IMR-90 (cell line): ENCODE data around the gene KCNAB2. TPM values are rescaled to one million over a fixed set of nuclear protein-coding genes. Genes with fewer than 3 reads are reported as not detected.

Experiments used
- ATAC-seq: fragments of 200-7000 bp; cut with Tn5 transposase; 2 replicates; pipeline ENCODE4 v1.9.1; 2020; ENCODE audit warnings: low read depth, mild to moderate bottlenecking, moderate library complexity
- BruUV-seq: library from RNA; stranded (reverse); fragments of 400-500 nt; replicated peaks from 2 replicates; lab custom pipeline; 2021; lab: Mats Ljungman, UMichigan
- CTCF ChIA-PET: fragments of 300-600 bp; formaldehyde crosslinking; extraction: SDS; loops from one replicate; lab custom pipeline; 2021; ENCODE audit warnings: antibody characterized with exemption; lab: Yijun Ruan, JAX
- POLR2A ChIA-PET: fragments of 300-600 bp; sonication (Branson Sonifier 250); formaldehyde crosslinking; loops from one replicate; lab custom pipeline; 2022; ENCODE audit warnings: antibody characterized with exemption; ENCODE audit not compliant: unreplicated experiment; lab: Charles Lee
- DNase-seq: peaks from one replicate; pipeline ENCODE4 v3.0.0; 2013
- H2AFZ ChIP-seq: replicated peaks from 2 replicates; pipeline ENCODE3; 2013; ENCODE audit warnings: low read length, mild to moderate bottlenecking; ENCODE audit not compliant: poor library complexity
- H2AK5ac ChIP-seq: 2 replicates; pipeline ENCODE4 v1.6.1; 2013; ENCODE audit warnings: low read depth, low read length, inconsistent platforms
- H2AK9ac ChIP-seq: replicated peaks from 2 replicates; pipeline ENCODE3; 2013; ENCODE audit warnings: mild to moderate bottlenecking, low read depth, low read length, moderate library complexity; ENCODE audit not compliant: poor library complexity
- H2BK120ac ChIP-seq: 2 replicates; pipeline ENCODE4 v1.6.1; 2013; ENCODE audit warnings: low read depth, low read length, inconsistent platforms
- H2BK15ac ChIP-seq: 3 replicates; pipeline ENCODE4 v1.6.1; 2013; ENCODE audit warnings: low read depth, low read length, inconsistent platforms
- H2BK20ac ChIP-seq: 2 replicates; pipeline ENCODE4 v1.6.1; 2013; ENCODE audit warnings: low read depth, mild to moderate bottlenecking, inconsistent platforms, low read length, moderate library complexity
- H2BK5ac ChIP-seq: 2 replicates; pipeline ENCODE4 v1.6.1; 2013; ENCODE audit warnings: mild to moderate bottlenecking, low read depth, low read length, inconsistent platforms; ENCODE audit not compliant: poor library complexity, severe bottlenecking
- H3K14ac ChIP-seq: replicated peaks from 2 replicates; pipeline ENCODE4 v1.6.1; 2013; ENCODE audit warnings: low read depth, low read length, inconsistent platforms
- H3K18ac ChIP-seq: 2 replicates; pipeline ENCODE4 v1.6.1; 2013; ENCODE audit warnings: low read depth, low read length, control low read depth
- H3K23ac ChIP-seq: 2 replicates; pipeline ENCODE4 v1.6.1; 2013; ENCODE audit warnings: low read depth, low read length, inconsistent platforms
- H3K27ac ChIP-seq: 2 replicates; pipeline ENCODE4 v1.5.1; 2013; ENCODE audit warnings: mild to moderate bottlenecking, control low read depth, low read length; ENCODE audit not compliant: insufficient read depth
- H3K27me3 ChIP-seq: 2 replicates; pipeline ENCODE4 v1.6.1; 2013; ENCODE audit warnings: low read length; ENCODE audit not compliant: control insufficient read depth, insufficient read depth
- H3K36me3 ChIP-seq: 2 replicates; pipeline ENCODE4 v1.6.1; 2013; ENCODE audit warnings: low read length, mixed read lengths; ENCODE audit not compliant: control insufficient read depth, insufficient read depth
- H3K4ac ChIP-seq: 2 replicates; pipeline ENCODE4 v1.6.1; 2013; ENCODE audit warnings: low read depth, low read length, inconsistent platforms
- H3K4me1 ChIP-seq: 2 replicates; pipeline ENCODE4 v1.6.1; 2013; ENCODE audit warnings: low read length, mixed read lengths; ENCODE audit not compliant: control insufficient read depth, insufficient read depth
- H3K4me2 ChIP-seq: 2 replicates; pipeline ENCODE4 v1.6.1; 2013; ENCODE audit warnings: low read depth, mild to moderate bottlenecking, control low read depth, low read length, moderate library complexity
- H3K4me3 ChIP-seq: 2 replicates; pipeline ENCODE4 v1.5.1; 2013; ENCODE audit warnings: low read depth, mild to moderate bottlenecking, control low read depth, low read length, moderate library complexity; ENCODE audit not compliant: insufficient read depth
- H3K56ac ChIP-seq: 2 replicates; pipeline ENCODE4 v1.6.1; 2013; ENCODE audit warnings: low read length, inconsistent platforms; ENCODE audit not compliant: insufficient read depth; ENCODE audit errors: extremely low read depth
- H3K79me1 ChIP-seq, 2 experiments: 2 replicates each; pipeline ENCODE4 v1.6.1; 2013; ENCODE audit warnings: low read length in 2 of 2, inconsistent platforms in 1 of 2, low read depth in 1 of 2
- H3K9ac ChIP-seq: 2 replicates; pipeline ENCODE4 v1.6.1; 2013; ENCODE audit warnings: low read depth, low read length, control low read depth
- H3K9me1 ChIP-seq: 2 replicates; pipeline ENCODE4 v1.6.1; 2013; ENCODE audit warnings: low read length, inconsistent platforms; ENCODE audit not compliant: insufficient read depth
- H3K9me3 ChIP-seq: 2 replicates; pipeline ENCODE4 v1.6.1; 2013; ENCODE audit warnings: low read length; ENCODE audit not compliant: control insufficient read depth, insufficient read depth
- H4K20me1 ChIP-seq: 2 replicates; pipeline ENCODE4 v1.6.1; 2013; ENCODE audit warnings: low read length, inconsistent platforms; ENCODE audit not compliant: insufficient read depth
- H4K5ac ChIP-seq: 2 replicates; pipeline ENCODE4 v1.6.1; 2013; ENCODE audit warnings: mild to moderate bottlenecking, low read depth, low read length, control low read depth
- H4K8ac ChIP-seq, 2 experiments: 2 replicates each; pipeline ENCODE4 v1.6.1; 2013; ENCODE audit warnings: low read depth in 2 of 2, low read length in 2 of 2, control low read depth in 1 of 2, inconsistent platforms in 1 of 2
- H4K91ac ChIP-seq: 2 replicates; pipeline ENCODE4 v1.6.1; 2013; ENCODE audit warnings: low read depth, low read length, inconsistent platforms; ENCODE audit not compliant: insufficient read depth
- BHLHE40 ChIP-seq: fragments of 150-350 bp; IDR thresholded peaks from 2 replicates; pipeline ENCODE4 v1.6.1; 2016; ENCODE audit warnings: mild to moderate bottlenecking, low read depth, low read length
- MAFK ChIP-seq: IDR thresholded peaks from 2 replicates; pipeline ENCODE4 v1.6.1; 2012; ENCODE audit warnings: low read depth, low read length, improper control_type of control experiment
- NFE2L2 ChIP-seq: fragments of 150-350 bp; IDR thresholded peaks from 2 replicates; pipeline ENCODE4 v1.6.1; 2016; ENCODE audit warnings: low read depth, mild to moderate bottlenecking, low read length
- RFX5 ChIP-seq: IDR thresholded peaks from 2 replicates; pipeline ENCODE4 v1.8.0; 2012; ENCODE audit warnings: low read depth, mild to moderate bottlenecking, low read length, moderate library complexity
- WGBS, 2 experiments: methylation state at CpG; one replicate each; pipeline versions ENCODE4 v1.1.5 to v1.1.7; 2013; ENCODE audit warnings: missing lambda C conversion rate in 2 of 2; ENCODE audit not compliant: insufficient read length in 1 of 2; ENCODE audit errors: extremely low coverage in 2 of 2; 5-methylcytosine and 5-hydroxymethylcytosine counted together
- dilution Hi-C: fragments of 300-500 bp; cut with HindIII; formaldehyde crosslinking; loops from one replicate; pipeline ENCODE4 v1.14.3; 2018; ENCODE audit warnings: low sequenced_read_pairs; ENCODE audit not compliant: unreplicated experiment
- in situ Hi-C: fragments of 300-500 bp; cut with MboI; formaldehyde crosslinking; loops from 3 replicates; pipeline ENCODE4 v1.14.3; 2019; ENCODE audit warnings: low sequenced_read_pairs, inconsistent platforms, mixed read lengths
- intact Hi-C: fragments of 100-400 bp; cut with micrococcal nuclease; formaldehyde crosslinking; loops from 2 replicates; pipeline ENCODE4 v1.10.0; 2022
- polyA plus RNA-seq, 3 experiments: library from polyadenylated mRNA; depleted of rRNA; stranded (reverse); fragments of >200 nt; gene quantifications; 2 replicates each; pipeline ENCODE4 v1.2.3, GENCODE V29; 2012; ENCODE audit warnings: low replicate concordance in 1 of 3
- total RNA-seq: library from RNA; depleted of rRNA; stranded (reverse); fragments of >200 nt; gene quantifications from 2 replicates; pipeline ENCODE4 v1.2.3, GENCODE V29; 2012
- TF ChIP-seq, protein P1 (sequence below): fragments of 150-350 bp; IDR thresholded peaks from 2 replicates; pipeline ENCODE4 v1.6.1; 2016; ENCODE audit warnings: low read depth, mild to moderate bottlenecking, low read length, moderate library complexity, borderline replicate concordance
- TF ChIP-seq, protein P2 (sequence below): conservative IDR thresholded peaks from 2 replicates; pipeline ENCODE4 v1.5.1; 2012; ENCODE audit warnings: mild to moderate bottlenecking, low read depth, low read length, improper control_type of control experiment

The KCNAB2 gene
- total and polyA plus RNA-seq, 2 of the 4 experiments (the other 2 are of a cell fraction), result 1.3 to 4.2 TPM

DNA sequence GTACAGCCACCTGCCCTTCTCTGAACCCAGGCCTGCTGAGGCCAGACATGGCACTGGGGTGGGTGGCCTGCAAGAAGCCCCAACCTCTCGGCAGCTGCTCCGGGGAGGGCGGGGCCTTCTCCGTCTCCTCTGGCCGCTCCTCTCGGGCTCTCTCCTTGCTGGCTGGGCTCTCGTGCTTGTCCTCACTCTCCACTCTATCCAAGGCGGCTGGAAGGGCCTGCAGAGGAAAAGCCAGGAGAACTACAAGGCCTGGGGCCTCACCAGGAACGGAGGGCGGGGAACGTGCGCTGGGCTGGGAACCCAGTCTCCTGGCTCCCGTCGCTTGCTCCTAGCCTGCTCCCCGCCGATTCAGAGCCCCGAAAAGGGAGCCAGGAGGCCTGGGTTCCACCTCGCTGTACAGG is 75.3 kb downstream of the KCNAB2 start:
- ChIA-PET POLR2A (no interaction called here), CTCF (no interaction called here)
- TF ChIP-seq, protein P1, sequence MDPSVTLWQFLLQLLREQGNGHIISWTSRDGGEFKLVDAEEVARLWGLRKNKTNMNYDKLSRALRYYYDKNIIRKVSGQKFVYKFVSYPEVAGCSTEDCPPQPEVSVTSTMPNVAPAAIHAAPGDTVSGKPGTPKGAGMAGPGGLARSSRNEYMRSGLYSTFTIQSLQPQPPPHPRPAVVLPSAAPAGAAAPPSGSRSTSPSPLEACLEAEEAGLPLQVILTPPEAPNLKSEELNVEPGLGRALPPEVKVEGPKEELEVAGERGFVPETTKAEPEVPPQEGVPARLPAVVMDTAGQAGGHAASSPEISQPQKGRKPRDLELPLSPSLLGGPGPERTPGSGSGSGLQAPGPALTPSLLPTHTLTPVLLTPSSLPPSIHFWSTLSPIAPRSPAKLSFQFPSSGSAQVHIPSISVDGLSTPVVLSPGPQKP, result no peak
- TF ChIP-seq MAFK (no peak), BHLHE40 (no peak), NFE2L2 (no peak), RFX5 (no peak)
- TF ChIP-seq, protein P2, sequence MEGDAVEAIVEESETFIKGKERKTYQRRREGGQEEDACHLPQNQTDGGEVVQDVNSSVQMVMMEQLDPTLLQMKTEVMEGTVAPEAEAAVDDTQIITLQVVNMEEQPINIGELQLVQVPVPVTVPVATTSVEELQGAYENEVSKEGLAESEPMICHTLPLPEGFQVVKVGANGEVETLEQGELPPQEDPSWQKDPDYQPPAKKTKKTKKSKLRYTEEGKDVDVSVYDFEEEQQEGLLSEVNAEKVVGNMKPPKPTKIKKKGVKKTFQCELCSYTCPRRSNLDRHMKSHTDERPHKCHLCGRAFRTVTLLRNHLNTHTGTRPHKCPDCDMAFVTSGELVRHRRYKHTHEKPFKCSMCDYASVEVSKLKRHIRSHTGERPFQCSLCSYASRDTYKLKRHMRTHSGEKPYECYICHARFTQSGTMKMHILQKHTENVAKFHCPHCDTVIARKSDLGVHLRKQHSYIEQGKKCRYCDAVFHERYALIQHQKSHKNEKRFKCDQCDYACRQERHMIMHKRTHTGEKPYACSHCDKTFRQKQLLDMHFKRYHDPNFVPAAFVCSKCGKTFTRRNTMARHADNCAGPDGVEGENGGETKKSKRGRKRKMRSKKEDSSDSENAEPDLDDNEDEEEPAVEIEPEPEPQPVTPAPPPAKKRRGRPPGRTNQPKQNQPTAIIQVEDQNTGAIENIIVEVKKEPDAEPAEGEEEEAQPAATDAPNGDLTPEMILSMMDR, result no peak
- Histone ChIP-seq H4K8ac (no peak overlapping the region), H3K23ac (no peak overlapping the region), H3K14ac (no peak overlapping the region), H2BK20ac (no peak overlapping the region), H4K20me1 (no peaks in the 10 kb centered on the region), H3K18ac (no peak overlapping the region), H3K4me3 (no peak overlapping the region), H3K9me3 (no peaks in the 10 kb centered on the region), H4K5ac (no peak overlapping the region), H2BK120ac (no peak overlapping the region), H3K9ac (no peak overlapping the region), H3K56ac (no peak overlapping the region), H2BK5ac (no peak overlapping the region), H3K79me1 (no peaks in the 10 kb centered on the region), H3K4ac (no peak overlapping the region), H2AK5ac (no peak overlapping the region), H3K9me1 (no peaks in the 10 kb centered on the region), H2AK9ac (no peak overlapping the region), H4K91ac (no peak overlapping the region), H3K4me1 (no peaks in the 10 kb centered on the region), H3K36me3 (no peaks in the 10 kb centered on the region), H3K27ac (no peak overlapping the region), H2AFZ (no peak overlapping the region), H3K27me3 (no peaks in the 10 kb centered on the region; the same call in 1 of the 2 replicates), H3K4me2 (no peak overlapping the region), H2BK15ac (no peak overlapping the region)
- in situ Hi-C loops (no loop called here), dilution Hi-C loops (no loop called here), intact Hi-C loops (no loop called here)
- DNase-seq (no peak), ATAC-seq (no peak)
- no TSS peak for BruUV-seq
- WGBS, 2 experiments, result no CpG with 5 or more reads among the region's 18 CpGs
